HCT116 (cell line): Measurements from ENCODE around the gene UVSSA.

Experiments used
- CTCF ChIP-seq, 3 experiments: fragments of 200-600 bp in 1 of 3; sonication (generic) in 1 of 3; IDR thresholded peaks in 2 of 3; conservative IDR thresholded peaks in 1 of 3; 2 replicates each; pipeline ENCODE4 v1.5.1; 2012 to 2017; ENCODE audit warnings: low read depth in 2 of 3, low read length in 2 of 3, antibody characterized with exemption in 1 of 3, borderline replicate concordance in 1 of 3, control low read depth in 1 of 3, mild to moderate bottlenecking in 1 of 3, mixed read lengths in 1 of 3, mixed run types in 1 of 3, moderate library complexity in 1 of 3; ENCODE audit not compliant: insufficient read depth in 1 of 3
- EGR1 ChIP-seq: IDR thresholded peaks from 2 replicates; pipeline ENCODE4 v1.6.1; 2012; ENCODE audit warnings: low read depth
- ELF1 ChIP-seq: IDR thresholded peaks from 2 replicates; pipeline ENCODE4 v1.6.1; 2012; ENCODE audit warnings: low read depth, borderline replicate concordance
- EZH2 ChIP-seq: fragments of 200-600 bp; sonication (generic); IDR thresholded peaks from 2 replicates; pipeline ENCODE4 v1.6.1; 2017; ENCODE audit warnings: antibody characterized with exemption, mixed run types
- EZH2phosphoT487 ChIP-seq: fragments of 200-600 bp; IDR thresholded peaks from 2 replicates; pipeline ENCODE4 v1.6.1; 2018; ENCODE audit warnings: antibody characterized with exemption, borderline replicate concordance
- FOSL1 ChIP-seq: IDR thresholded peaks from 2 replicates; pipeline ENCODE4 v1.6.1; 2012; ENCODE audit warnings: low read depth
- POLR2A ChIP-seq: IDR thresholded peaks from 2 replicates; pipeline ENCODE4 v1.7.0; 2011; ENCODE audit warnings: borderline replicate concordance; ENCODE audit not compliant: insufficient read depth, insufficient read length; ENCODE audit errors: extremely low read depth
- POLR2AphosphoS5 ChIP-seq: IDR thresholded peaks from 2 replicates; pipeline ENCODE4 v1.6.1; 2011; ENCODE audit warnings: mild to moderate bottlenecking, low read depth, low read length, moderate library complexity
- SP1 ChIP-seq: IDR thresholded peaks from 2 replicates; pipeline ENCODE4 v1.6.1; 2012; ENCODE audit warnings: low read depth
- TCF7L2 ChIP-seq: IDR thresholded peaks from 2 replicates; pipeline ENCODE4 v1.7.0; 2011; ENCODE audit warnings: borderline replicate concordance, inconsistent platforms; ENCODE audit not compliant: insufficient read depth, insufficient read length; ENCODE audit errors: extremely low read depth
- ZFX ChIP-seq: fragments of 450-650 bp; IDR thresholded peaks from 2 replicates; pipeline ENCODE4 v1.6.1; 2017

GRCh38 chr4:1325176-1325480, 21.9 kb upstream of the UVSSA start:
- TF ChIP-seq CTCF (IDR thresholded peaks at IDR 0.05 in 2 of 3, conservative IDR thresholded peaks at IDR 0.05 in 1 of 3; ENCODE audit: borderline replicate concordance in 1 of 3, insufficient read depth in 1 of 3, low read depth in 2 of 3, low read length in 2 of 3) (no peak), EZH2phosphoT487 (no peak), EZH2 (no peak), TCF7L2 (no peak), POLR2AphosphoS5 (no peak), FOSL1 (no peak), EGR1 (no peak), SP1 (no peak), ZFX (no peak), ELF1 (no peak), POLR2A (no peak)
